LNCAP (cell line): ENCODE measurements around the gene SAA1.

Source experiments
- CTCF ChIP-seq: fragments of 450-650 bp; IDR thresholded peaks from 2 replicates; pipeline ENCODE4 v1.5.1; 2017; ENCODE audit warnings: mild to moderate bottlenecking

Gene SAA1

GRCh38 chr11:18270102-18270501, 4.0 kb downstream of the SAA1 start:
- TF ChIP-seq CTCF, result no peak

- no peak for TF ChIP-seq CTCF
These were observed 5.1 kb downstream of the SAA1 start for GRCh38 chr11:18271206-18271605.

- no peak for TF ChIP-seq CTCF
These were observed 11.7 kb downstream of the SAA1 start for GRCh38 chr11:18277565-18278271.

GRCh38 chr11:18280438-18281045, 14.5 kb downstream of the SAA1 start:
- TF ChIP-seq CTCF, result no peak

GRCh38 chr11:18282626-18283025, 16.6 kb downstream of the SAA1 start:
- no peak for TF ChIP-seq CTCF

GRCh38 chr11:18285841-18286240, 19.8 kb downstream of the SAA1 start:
- TF ChIP-seq CTCF, result no peak

GRCh38 chr11:18288911-18289310, 22.8 kb downstream of the SAA1 start:
- TF ChIP-seq CTCF, result no peak
